Erythroblast (primary cell): ENCODE results near the gene PRIMA1.

Experiments
- GATA1 ChIP-seq: IDR thresholded peaks from 2 replicates; pipeline ENCODE4 v1.6.1; 2011; ENCODE audit warnings: low read depth, mild to moderate bottlenecking, control low read depth, low read length, moderate library complexity
- POLR2A ChIP-seq: IDR thresholded peaks from 2 replicates; pipeline ENCODE4 v1.6.1; 2011; ENCODE audit warnings: mild to moderate bottlenecking, low read length

- TF ChIP-seq POLR2A (no peak), GATA1 (no peak)
Observed at GRCh38 chr14:93725993-93726392, 62.3 kb downstream of the PRIMA1 start.
